ENCODE data around the gene AP5S1.

DNA sequence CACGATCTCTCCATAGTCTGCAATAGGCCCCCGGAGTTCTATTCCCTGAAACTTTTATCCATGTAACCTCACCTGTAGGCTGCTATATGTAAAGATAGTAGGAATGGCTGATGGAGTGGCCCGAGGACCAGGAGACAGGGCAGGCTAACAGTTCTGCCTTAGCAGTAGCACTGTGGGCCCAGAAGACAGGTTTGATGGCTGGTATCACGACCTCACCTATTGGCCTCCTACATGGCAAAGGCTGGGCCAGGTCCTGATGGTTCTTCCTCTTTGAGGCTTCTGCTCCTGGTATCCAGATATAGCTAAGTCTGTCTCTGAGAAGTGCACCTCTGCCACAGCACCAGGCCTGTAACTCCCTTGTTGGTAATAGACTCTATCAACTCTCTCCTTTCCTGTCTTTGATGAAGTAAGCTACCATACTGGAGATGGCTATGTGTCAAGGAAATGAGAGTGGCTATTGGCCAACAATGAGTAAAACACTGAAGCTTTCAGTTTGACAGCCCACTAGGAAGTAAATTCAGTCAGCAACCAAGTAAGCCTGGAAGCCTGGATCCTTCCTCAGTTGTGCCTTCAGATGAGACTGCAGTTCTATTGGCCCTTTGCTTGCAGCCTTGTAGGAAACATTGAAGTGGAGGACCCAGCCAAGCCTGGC, 44.8 kb upstream of the AP5S1 start:
- TF ChIP-seq, protein P1, sequence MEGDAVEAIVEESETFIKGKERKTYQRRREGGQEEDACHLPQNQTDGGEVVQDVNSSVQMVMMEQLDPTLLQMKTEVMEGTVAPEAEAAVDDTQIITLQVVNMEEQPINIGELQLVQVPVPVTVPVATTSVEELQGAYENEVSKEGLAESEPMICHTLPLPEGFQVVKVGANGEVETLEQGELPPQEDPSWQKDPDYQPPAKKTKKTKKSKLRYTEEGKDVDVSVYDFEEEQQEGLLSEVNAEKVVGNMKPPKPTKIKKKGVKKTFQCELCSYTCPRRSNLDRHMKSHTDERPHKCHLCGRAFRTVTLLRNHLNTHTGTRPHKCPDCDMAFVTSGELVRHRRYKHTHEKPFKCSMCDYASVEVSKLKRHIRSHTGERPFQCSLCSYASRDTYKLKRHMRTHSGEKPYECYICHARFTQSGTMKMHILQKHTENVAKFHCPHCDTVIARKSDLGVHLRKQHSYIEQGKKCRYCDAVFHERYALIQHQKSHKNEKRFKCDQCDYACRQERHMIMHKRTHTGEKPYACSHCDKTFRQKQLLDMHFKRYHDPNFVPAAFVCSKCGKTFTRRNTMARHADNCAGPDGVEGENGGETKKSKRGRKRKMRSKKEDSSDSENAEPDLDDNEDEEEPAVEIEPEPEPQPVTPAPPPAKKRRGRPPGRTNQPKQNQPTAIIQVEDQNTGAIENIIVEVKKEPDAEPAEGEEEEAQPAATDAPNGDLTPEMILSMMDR (IDR thresholded peaks at IDR 0.05) = no peak
- no peak for TF ChIP-seq POLR2A (IDR thresholded peaks at IDR 0.05)

Measured in body of pancreas (tissue), 4 donors.